RWPE2 (cell line): ENCODE data around the gene FLYWCH1.

Source experiments
- ATAC-seq: fragments of 200-7000 bp; cut with Tn5 transposase; 3 replicates; pipeline ENCODE4 v1.9.1; 2021; ENCODE audit warnings: low read depth
- DNase-seq: peaks from one replicate; pipeline ENCODE4 v3.0.0-alpha.2; 2020; ENCODE audit warnings: low spot score
- H3K27ac ChIP-seq: fragments of 450-650 bp; 2 replicates; pipeline ENCODE4 v1.5.1; 2017; ENCODE audit warnings: mild to moderate bottlenecking; ENCODE audit not compliant: poor library complexity, severe bottlenecking
- H3K27me3 ChIP-seq: fragments of 250-450 bp; sonication (Bioruptor Pico); 2 replicates; pipeline ENCODE4 v1.5.1; 2021; ENCODE audit warnings: mild to moderate bottlenecking, moderate library complexity; ENCODE audit not compliant: insufficient read depth, poor library complexity, severe bottlenecking
- H3K36me3 ChIP-seq: fragments of 250-450 bp; sonication (Bioruptor Pico); 2 replicates; pipeline ENCODE4 v1.5.1; 2020; ENCODE audit warnings: low read depth, mild to moderate bottlenecking, moderate library complexity
- H3K4me1 ChIP-seq: fragments of 250-450 bp; sonication (Bioruptor Pico); 2 replicates; pipeline ENCODE4 v1.5.1; 2021; ENCODE audit warnings: mild to moderate bottlenecking, moderate library complexity; ENCODE audit not compliant: insufficient read depth, poor library complexity, severe bottlenecking
- H3K4me3 ChIP-seq: fragments of 250-450 bp; sonication (Bioruptor Pico); 2 replicates; pipeline ENCODE4 v1.5.1; 2021; ENCODE audit warnings: mild to moderate bottlenecking, moderate library complexity; ENCODE audit not compliant: severe bottlenecking
- H3K9me3 ChIP-seq: fragments of 250-450 bp; sonication (Bioruptor Pico); 2 replicates; pipeline ENCODE4 v1.5.1; 2021; ENCODE audit warnings: mild to moderate bottlenecking, moderate library complexity; ENCODE audit not compliant: severe bottlenecking
- TF ChIP-seq, protein P1 (sequence below): fragments of 450-650 bp; IDR thresholded peaks from one replicate; pipeline ENCODE4 v1.5.1; 2017; ENCODE audit warnings: mild to moderate bottlenecking, moderate library complexity; ENCODE audit not compliant: poor library complexity, severe bottlenecking

Gene FLYWCH1

DNA sequence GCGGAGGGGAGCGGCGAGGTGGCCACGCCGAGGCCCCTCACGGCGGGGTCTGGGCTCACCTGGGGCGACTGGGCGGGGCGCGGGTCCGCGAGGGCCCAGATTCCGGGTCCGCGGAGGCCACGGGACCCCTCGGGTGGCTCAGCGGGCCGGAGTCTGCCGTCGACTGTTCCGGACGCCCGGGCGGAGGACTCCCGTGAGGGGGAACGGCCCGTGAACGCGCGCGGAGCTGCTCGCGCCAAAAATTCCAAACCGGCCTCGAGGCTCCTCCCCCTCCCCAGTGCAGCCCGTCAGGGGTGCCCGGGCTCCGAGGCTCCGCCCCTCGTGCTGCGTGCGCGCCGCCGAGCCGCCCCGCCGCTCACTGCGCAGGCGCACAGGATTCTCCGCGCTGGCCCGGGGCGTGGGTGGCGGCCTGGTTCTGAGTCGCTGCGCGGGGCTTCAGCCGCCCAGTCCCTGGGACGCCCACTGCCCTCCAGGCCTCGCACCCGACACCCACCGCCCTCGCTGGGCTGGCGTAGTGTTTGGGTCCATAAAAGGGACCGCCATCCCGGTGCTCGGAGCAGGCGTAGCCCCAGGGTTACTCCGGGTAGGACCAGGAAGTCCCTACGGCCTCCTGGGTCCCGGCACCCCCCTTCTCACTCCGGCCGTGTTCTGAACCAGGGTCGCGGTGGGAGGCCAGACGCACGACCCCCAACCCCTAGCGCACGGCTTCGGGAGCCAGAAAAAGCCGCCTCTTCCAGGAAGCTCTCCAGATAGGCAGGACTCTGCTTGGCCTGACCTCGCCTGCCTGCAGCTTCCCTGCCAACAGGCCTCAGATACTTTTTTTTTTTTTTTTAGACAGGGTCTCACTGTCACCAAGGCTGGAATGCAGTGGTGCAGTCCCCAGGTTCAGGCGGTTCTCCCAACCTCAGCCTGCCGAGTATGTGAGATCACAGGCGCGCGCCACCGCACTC is 68.8 kb downstream of the FLYWCH1 start, which contains the start of gene PKMYT1:
Gene PKMYT1 (minus strand): TSS at position 220 of the 950 bp plus-strand sequence. CDS start 789 bp downstream, outside the sequence.
- Histone ChIP-seq H3K36me3 (peaks cover 34% of the 10 kb centered on the region), H3K4me1 (peaks cover 11% of the 10 kb centered on the region), H3K27ac (peak within 1 kb of the TSS; percentile 71), H3K27me3 (no peaks in the 10 kb centered on the region), H3K4me3 (peak within 1 kb of the TSS; percentile 74), H3K9me3 (no peaks in the 10 kb centered on the region)
- TF ChIP-seq, protein P1, sequence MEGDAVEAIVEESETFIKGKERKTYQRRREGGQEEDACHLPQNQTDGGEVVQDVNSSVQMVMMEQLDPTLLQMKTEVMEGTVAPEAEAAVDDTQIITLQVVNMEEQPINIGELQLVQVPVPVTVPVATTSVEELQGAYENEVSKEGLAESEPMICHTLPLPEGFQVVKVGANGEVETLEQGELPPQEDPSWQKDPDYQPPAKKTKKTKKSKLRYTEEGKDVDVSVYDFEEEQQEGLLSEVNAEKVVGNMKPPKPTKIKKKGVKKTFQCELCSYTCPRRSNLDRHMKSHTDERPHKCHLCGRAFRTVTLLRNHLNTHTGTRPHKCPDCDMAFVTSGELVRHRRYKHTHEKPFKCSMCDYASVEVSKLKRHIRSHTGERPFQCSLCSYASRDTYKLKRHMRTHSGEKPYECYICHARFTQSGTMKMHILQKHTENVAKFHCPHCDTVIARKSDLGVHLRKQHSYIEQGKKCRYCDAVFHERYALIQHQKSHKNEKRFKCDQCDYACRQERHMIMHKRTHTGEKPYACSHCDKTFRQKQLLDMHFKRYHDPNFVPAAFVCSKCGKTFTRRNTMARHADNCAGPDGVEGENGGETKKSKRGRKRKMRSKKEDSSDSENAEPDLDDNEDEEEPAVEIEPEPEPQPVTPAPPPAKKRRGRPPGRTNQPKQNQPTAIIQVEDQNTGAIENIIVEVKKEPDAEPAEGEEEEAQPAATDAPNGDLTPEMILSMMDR = no peak
- ATAC-seq (peak; percentile 72), DNase-seq (peak; percentile 88)

DNA sequence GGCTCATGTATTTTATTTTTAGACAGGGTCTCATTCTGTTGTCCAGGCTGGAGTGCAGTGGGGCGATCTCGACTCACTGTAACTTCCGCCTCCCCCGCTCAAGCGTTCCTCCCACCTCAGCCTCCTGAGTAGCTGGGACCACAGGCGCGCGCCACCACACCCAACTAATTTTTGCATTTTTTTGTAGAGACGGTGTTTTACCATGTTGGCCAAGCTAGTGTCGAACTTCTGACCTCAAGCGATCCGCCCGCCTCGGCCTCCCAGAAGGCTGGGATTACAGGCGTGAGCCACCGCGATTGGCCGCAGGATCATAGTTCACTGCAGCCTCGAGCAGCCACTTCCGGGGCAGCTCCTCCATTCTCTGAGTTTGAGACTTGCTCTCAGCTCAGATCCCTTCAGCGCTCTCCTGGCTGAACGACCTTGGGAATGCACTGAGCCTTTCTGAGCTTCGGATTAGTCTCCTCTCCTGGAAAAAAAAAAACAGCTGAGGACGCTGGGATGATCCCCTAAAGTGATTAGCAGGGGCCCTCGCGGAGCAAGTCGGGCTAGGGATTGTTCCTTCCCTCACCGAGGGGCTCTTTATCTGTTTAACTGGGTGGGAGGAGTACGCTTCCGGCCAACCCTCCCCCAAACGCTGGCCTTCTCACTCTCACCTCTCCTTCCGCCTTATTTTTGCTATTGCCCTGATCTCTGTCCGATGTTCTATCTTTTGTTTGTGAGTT is 69.6 kb downstream of the FLYWCH1 start:
- H3K9me3 ChIP-seq = no peaks in the 10 kb centered on the region
- no peak for ATAC-seq
- H3K27me3 ChIP-seq = no peaks in the 10 kb centered on the region
- H3K27ac ChIP-seq = peak overlapping the region; percentile 71
- no peak for DNase-seq
- H3K4me3 ChIP-seq = no peak overlapping the region
- peaks cover 11% of the 10 kb centered on the region for H3K4me1 ChIP-seq
- peaks cover 26% of the 10 kb centered on the region for H3K36me3 ChIP-seq
- TF ChIP-seq, protein P1 = no peak

DNA sequence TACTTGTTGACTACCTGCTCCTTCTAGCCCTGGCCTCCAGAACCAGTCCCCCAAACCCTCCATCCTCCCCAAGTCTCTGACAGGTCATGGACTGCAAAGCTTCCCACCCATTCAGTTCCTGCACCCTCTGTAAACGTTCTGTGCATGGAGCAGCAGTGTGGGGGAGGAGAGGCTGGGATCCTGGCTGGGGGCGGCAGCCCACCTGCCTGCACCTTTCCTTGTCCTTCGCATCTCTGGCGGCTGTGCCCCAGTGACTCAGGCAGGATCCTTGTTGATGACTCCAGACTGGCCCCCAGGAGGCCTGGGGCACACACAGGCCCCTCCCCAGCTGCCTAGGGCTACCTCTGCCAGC is 70.1 kb downstream of the FLYWCH1 start:
- TF ChIP-seq, protein P1 = no peak
- H3K4me3 ChIP-seq = no peak overlapping the region
- peaks cover 11% of the 10 kb centered on the region for H3K4me1 ChIP-seq
- H3K27me3 ChIP-seq = no peaks in the 10 kb centered on the region
- no peaks in the 10 kb centered on the region for H3K9me3 ChIP-seq
- DNase-seq (no peak), ATAC-seq (no peak)
- H3K36me3 ChIP-seq = peaks cover 22% of the 10 kb centered on the region
- peak overlapping the region; percentile 71 for H3K27ac ChIP-seq

DNA sequence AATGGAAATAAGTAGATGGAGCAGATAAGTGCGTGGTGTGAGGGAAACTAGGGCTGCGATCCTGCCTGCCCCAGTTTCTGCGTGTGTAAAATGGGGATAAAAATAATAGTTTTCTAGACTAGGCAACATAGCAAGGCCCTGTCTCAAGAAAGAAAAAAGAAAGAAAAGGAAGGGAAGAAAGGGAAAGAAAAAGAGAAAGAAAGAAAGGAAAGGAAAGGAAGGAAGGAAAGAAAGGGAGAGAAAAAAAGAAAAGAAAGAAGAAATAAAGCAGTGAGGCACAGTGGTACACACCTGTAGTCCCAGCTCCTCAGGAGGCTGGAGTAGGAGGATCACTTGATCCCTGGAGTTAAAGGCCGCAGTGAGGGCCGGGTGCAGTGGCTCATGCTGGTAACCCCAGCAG is 70.7 kb downstream of the FLYWCH1 start:
- Histone ChIP-seq H3K36me3 (peaks cover 17% of the 10 kb centered on the region), H3K4me3 (no peak overlapping the region), H3K27ac (peak overlapping the region; percentile 71), H3K9me3 (no peaks in the 10 kb centered on the region), H3K27me3 (no peaks in the 10 kb centered on the region), H3K4me1 (peaks cover 11% of the 10 kb centered on the region)
- ATAC-seq = no peak
- DNase-seq = no peak
- TF ChIP-seq, protein P1 = no peak
